B cell (primary cell): ENCODE results near the gene LRRC32. TPM values are rescaled to one million over a fixed set of nuclear protein-coding genes. Genes with fewer than 3 reads are reported as not detected.

Source experiments
- ATAC-seq: fragments of 200-7000 bp; cut with Tn5 transposase; one replicate; pipeline ENCODE4 v1.10.0; 2021; ENCODE audit warnings: low read depth, mild to moderate bottlenecking, moderate number of reproducible peaks, moderate library complexity
- CTCF ChIA-PET: fragments of 350-600 bp; sonication (Branson Sonifier 250); formaldehyde crosslinking; loops from one replicate; lab custom pipeline; 2021; ENCODE audit warnings: antibody characterized with exemption, inconsistent platforms; lab: Charles Lee
- POLR2A ChIA-PET: fragments of 350-600 bp; sonication (Branson Sonifier 250); formaldehyde crosslinking; loops from one replicate; lab custom pipeline; 2021; ENCODE audit warnings: antibody characterized with exemption; lab: Charles Lee
- DNase-seq: peaks from one replicate; pipeline ENCODE4 v3.0.0; 2013
- H2AFZ ChIP-seq: 2 replicates; pipeline ENCODE4 v1.6.1; 2012; ENCODE audit warnings: mild to moderate bottlenecking, low read depth, low read length; ENCODE audit not compliant: insufficient read depth, poor library complexity, severe bottlenecking
- H3K27ac ChIP-seq, 2 donors: 1 replicate in 1 of 2; 2 replicates in 1 of 2; pipeline ENCODE4 v1.5.1; 2012 to 2013; ENCODE audit warnings: low read length in 2 of 2, mild to moderate bottlenecking in 2 of 2, moderate library complexity in 1 of 2
- H3K27me3 ChIP-seq, 4 experiments: fragments of 200-600 bp in 1 of 4; sonication (generic) in 1 of 4; replicated peaks in 1 of 4; 1 replicate in 2 of 4; 2 replicates in 2 of 4; pipeline versions ENCODE4 v1.6.1 to v1.7.0; 2013 to 2016; ENCODE audit warnings: low read length in 3 of 4, mild to moderate bottlenecking in 2 of 4, mixed read lengths in 1 of 4, moderate library complexity in 1 of 4; ENCODE audit not compliant: insufficient read depth in 4 of 4, control insufficient read depth in 3 of 4; ENCODE audit errors: control extremely low read depth in 1 of 4
- H3K36me3 ChIP-seq, 2 experiments: replicated peaks in 1 of 2; 1 replicate in 1 of 2; 2 replicates in 1 of 2; pipeline versions ENCODE4 v1.6.1 to v1.7.1; 2013; ENCODE audit warnings: low read length in 1 of 2; ENCODE audit not compliant: insufficient read depth in 2 of 2, control insufficient read depth in 1 of 2; ENCODE audit errors: control extremely low read depth in 1 of 2, extremely low read depth in 1 of 2
- H3K4me1 ChIP-seq, 2 donors: fragments of 200-600 bp in 1 of 2; sonication (generic) in 1 of 2; 1 replicate in 1 of 2; 2 replicates in 1 of 2; pipeline versions ENCODE4 v1.5.1 to v1.6.1; 2013 to 2017; ENCODE audit warnings: low read length in 2 of 2; ENCODE audit not compliant: control insufficient read depth in 2 of 2, insufficient read depth in 2 of 2
- H3K4me2 ChIP-seq: replicated peaks from 2 replicates; pipeline ENCODE3; 2012; ENCODE audit warnings: mild to moderate bottlenecking, low read depth, low read length; ENCODE audit not compliant: poor library complexity, severe bottlenecking
- H3K4me3 ChIP-seq, 5 experiments: fragments of 200-600 bp in 1 of 5; sonication (generic) in 1 of 5; 1 replicate in 3 of 5; 2 replicates in 2 of 5; pipeline versions ENCODE4 v1.5.1 to v1.7.0; 2011 to 2016; ENCODE audit warnings: low read length in 4 of 5, mild to moderate bottlenecking in 4 of 5, low read depth in 2 of 5, control low read depth in 1 of 5, moderate library complexity in 1 of 5; ENCODE audit not compliant: insufficient read depth in 1 of 5; ENCODE audit errors: control extremely low read depth in 1 of 5, extremely low read depth in 1 of 5
- H3K79me2 ChIP-seq: fragments of 200-600 bp; sonication (generic); one replicate; pipeline ENCODE4 v1.6.0; 2016; ENCODE audit warnings: low read length; ENCODE audit not compliant: control insufficient read depth, insufficient read depth
- H3K9ac ChIP-seq: fragments of 200-600 bp; sonication (generic); 2 replicates; pipeline ENCODE4 v1.6.1; 2017; ENCODE audit warnings: mild to moderate bottlenecking, low read length, moderate library complexity
- H3K9me3 ChIP-seq, 3 donors: one replicate each; pipeline versions ENCODE4 v1.6.1 to v1.7.1; 2013; ENCODE audit warnings: low read length in 2 of 3; ENCODE audit not compliant: control insufficient read depth in 2 of 3, insufficient read depth in 1 of 3; ENCODE audit errors: control extremely low read depth in 1 of 3
- H4K20me1 ChIP-seq: 2 replicates; pipeline ENCODE4 v1.6.0; 2012; ENCODE audit warnings: mild to moderate bottlenecking, low read length; ENCODE audit not compliant: insufficient read depth, control insufficient read depth, poor library complexity, severe bottlenecking
- H3K27ac Mint-ChIP-seq: one replicate; pipeline ENCODE4 v1.8.0; 2021; ENCODE audit warnings: mixed read lengths
- H3K27me3 Mint-ChIP-seq: one replicate; pipeline ENCODE4 v1.8.0; 2021; ENCODE audit warnings: mixed read lengths
- H3K4me1 Mint-ChIP-seq: one replicate; pipeline ENCODE4 v1.8.0; 2021; ENCODE audit warnings: mixed read lengths
- H3K4me3 Mint-ChIP-seq: one replicate; pipeline ENCODE4 v1.8.0; 2021; ENCODE audit warnings: mixed read lengths
- H3K9me3 Mint-ChIP-seq: one replicate; pipeline ENCODE4 v1.8.0; 2022; ENCODE audit warnings: mixed read lengths; ENCODE audit not compliant: insufficient read depth
- CTCF ChIP-seq: fragments of 200-600 bp; IDR thresholded peaks from one replicate; pipeline ENCODE4 v1.8.0; 2022; ENCODE audit warnings: antibody characterized with exemption, mild to moderate bottlenecking
- EZH2 ChIP-seq: IDR thresholded peaks from 2 replicates; pipeline ENCODE4 v1.6.1; 2012; ENCODE audit warnings: borderline replicate concordance, low read depth, mild to moderate bottlenecking, moderate library complexity, low read length; ENCODE audit not compliant: insufficient read depth, poor library complexity, severe bottlenecking
- WGBS: methylation state at CpG from one replicate; pipeline ENCODE4 v1.1.5; 2013; ENCODE audit warnings: missing lambda C conversion rate; ENCODE audit not compliant: insufficient coverage; 5-methylcytosine and 5-hydroxymethylcytosine counted together
- intact Hi-C: fragments of 100-400 bp; cut with micrococcal nuclease; formaldehyde crosslinking; loops from one replicate; pipeline ENCODE4 v1.10.0; 2022
- polyA plus RNA-seq: library from polyadenylated mRNA; depleted of rRNA; stranded (reverse); fragments of >200 nt; gene quantifications from 2 replicates; pipeline ENCODE4 v1.2.3, GENCODE V29; 2012
- total RNA-seq, 2 donors: library from RNA; stranded (reverse); fragments of 120-200 nt in 1 of 2; gene quantifications; 1 replicate in 1 of 2; 2 replicates in 1 of 2; pipeline versions ENCODE4 v1.2.3 to v1.2.4, GENCODE V29; 2013 to 2022

LRRC32 gene
- total and polyA plus RNA-seq, 2 donors (not counting 1 experiment from before 2014, with no cell fraction given), result 0.60 to 1.4 TPM

GRCh38 chr11:76658231-76658630 lies 12.3 kb downstream of the LRRC32 start:
- intact Hi-C loops, result no loop called here
- peaks cover 26% of the 10 kb centered on the region for H3K27me3 Mint-ChIP-seq
- CTCF ChIA-PET, result interaction anchor here (1.0 to 2.6 kb wide), 4 partner anchors 12 to 60 kb away, joined by 3 to 10 read pairs (median 4); no protein-coding TSS in a partner anchor

More at GRCh38 chr11:76658231-76658630, 12.3 kb downstream of the LRRC32 start:
- Histone ChIP-seq H3K4me1 (peaks cover 21% of the 10 kb centered on the region in 2 donors), H3K27me3 (peaks cover 0 to 26% (median 4%) of the 10 kb centered on the region in 4 experiments), H3K9ac (no peak overlapping the region), H3K9me3 (no peaks in the 10 kb centered on the region), H4K20me1 (no peaks in the 10 kb centered on the region), H3K36me3 (no peaks in the 10 kb centered on the region), H3K4me2 (peak overlapping the region; percentile 53), H3K79me2 (no peaks in the 10 kb centered on the region), H2AFZ (no peak overlapping the region), H3K4me3 (no peak overlapping the region), H3K27ac (no peak overlapping the region)
- no peak for DNase-seq
- no peaks in the 10 kb centered on the region for H3K9me3 Mint-ChIP-seq
- TF ChIP-seq EZH2, result no peak
- TF ChIP-seq CTCF, result no peak
- WGBS, result 42% methylated on average over 3 of the region's 3 CpGs
- peaks cover 21% of the 10 kb centered on the region for H3K4me1 Mint-ChIP-seq
- H3K4me3 Mint-ChIP-seq, result no peak overlapping the region
- H3K27ac Mint-ChIP-seq, result no peak overlapping the region
- ATAC-seq, result no peak
- POLR2A ChIA-PET, result no interaction called here
